Testis (tissue), 2 donors: Measurements from ENCODE around the gene CPSF4L.

Experiments used
- POLR2A ChIP-seq: fragments of 450-650 bp; IDR thresholded peaks from one replicate; pipeline ENCODE4 v1.6.1; 2017; ENCODE audit warnings: antibody characterized with exemption, mild to moderate bottlenecking, moderate library complexity
- TF ChIP-seq, protein P1 (sequence below), 3 experiments: fragments of 450-650 bp in 2 of 3; fragments of 200-600 bp in 1 of 3; sonication (generic) in 1 of 3; IDR thresholded peaks; one replicate each; pipeline ENCODE4 v1.5.1; 2016 to 2019; ENCODE audit warnings: antibody characterized with exemption in 3 of 3, mild to moderate bottlenecking in 2 of 3, moderate library complexity in 1 of 3

DNA sequence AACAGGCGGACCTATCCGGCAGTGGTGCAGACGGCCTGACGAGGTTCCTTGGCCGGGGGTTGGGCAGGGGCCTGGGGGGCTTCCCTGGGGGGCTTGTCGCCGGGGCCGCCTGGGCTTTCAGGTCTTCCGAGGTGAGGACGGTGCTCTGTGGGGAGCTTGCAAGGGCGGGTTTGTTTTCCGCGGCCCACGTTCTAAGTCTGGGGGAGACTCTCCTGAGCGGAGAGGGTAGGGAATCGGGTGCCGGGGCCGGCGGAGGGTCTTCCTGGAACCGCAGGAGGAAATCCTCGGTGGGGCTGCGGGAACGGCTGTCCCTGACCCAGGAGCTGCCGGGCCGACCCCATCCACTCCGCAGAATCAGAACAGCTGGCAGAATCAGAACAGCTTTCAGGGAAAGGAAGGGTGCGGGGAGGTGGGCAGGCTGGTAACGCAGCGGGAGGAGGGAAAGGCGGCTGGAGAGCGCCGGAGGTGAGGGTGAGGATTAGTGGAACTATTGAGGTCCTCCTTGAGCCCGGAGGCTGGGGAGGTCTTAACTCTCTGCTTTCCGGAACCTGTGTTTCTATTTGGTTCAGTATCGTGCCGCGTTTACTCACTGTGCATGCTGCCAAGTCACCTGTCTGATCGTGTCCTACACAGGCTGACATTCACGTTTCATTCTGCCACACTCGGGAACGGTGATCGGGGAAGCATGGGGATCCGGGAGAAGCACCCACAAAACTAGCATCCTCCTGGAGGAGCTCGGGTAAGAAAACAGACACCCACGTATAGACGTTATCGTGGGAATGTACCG, 28.9 kb downstream of the CPSF4L start:
- TF ChIP-seq, protein P1, sequence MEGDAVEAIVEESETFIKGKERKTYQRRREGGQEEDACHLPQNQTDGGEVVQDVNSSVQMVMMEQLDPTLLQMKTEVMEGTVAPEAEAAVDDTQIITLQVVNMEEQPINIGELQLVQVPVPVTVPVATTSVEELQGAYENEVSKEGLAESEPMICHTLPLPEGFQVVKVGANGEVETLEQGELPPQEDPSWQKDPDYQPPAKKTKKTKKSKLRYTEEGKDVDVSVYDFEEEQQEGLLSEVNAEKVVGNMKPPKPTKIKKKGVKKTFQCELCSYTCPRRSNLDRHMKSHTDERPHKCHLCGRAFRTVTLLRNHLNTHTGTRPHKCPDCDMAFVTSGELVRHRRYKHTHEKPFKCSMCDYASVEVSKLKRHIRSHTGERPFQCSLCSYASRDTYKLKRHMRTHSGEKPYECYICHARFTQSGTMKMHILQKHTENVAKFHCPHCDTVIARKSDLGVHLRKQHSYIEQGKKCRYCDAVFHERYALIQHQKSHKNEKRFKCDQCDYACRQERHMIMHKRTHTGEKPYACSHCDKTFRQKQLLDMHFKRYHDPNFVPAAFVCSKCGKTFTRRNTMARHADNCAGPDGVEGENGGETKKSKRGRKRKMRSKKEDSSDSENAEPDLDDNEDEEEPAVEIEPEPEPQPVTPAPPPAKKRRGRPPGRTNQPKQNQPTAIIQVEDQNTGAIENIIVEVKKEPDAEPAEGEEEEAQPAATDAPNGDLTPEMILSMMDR (IDR thresholded peaks at IDR 0.05), result no peak
- TF ChIP-seq POLR2A, result no peak
